ENCODE data around the gene TRPM8. TPM values are rescaled to one million over a fixed set of nuclear protein-coding genes. Genes with fewer than 3 reads are reported as not detected.
"Not testable (repeated sequence)": the region's sequence is repeated elsewhere in the genome, so short reads cannot be mapped to it uniquely, and the experiment has no call there.

TRPM8 gene
- under 1 TPM in 1 of 4 donors, not detected in 3; 0.35 TPM for total RNA-seq

- DNase-seq: no peak
- peaks cover 0 to 3% of the 10 kb centered on the region in 2 donors for H3K27me3 ChIP-seq
- no peak within 1 kb of the TSS for H3K4me3 ChIP-seq
- intact Hi-C loops (cut with DNase I; ENCODE audit: low total_unique reads): no loop called here
- TF ChIP-seq POLR2A (IDR thresholded peaks at IDR 0.05) (no peak), CTCF (IDR thresholded peaks at IDR 0.05) (no peak)
- H3K4me1 ChIP-seq: no peaks in the 10 kb centered on the region
- no peaks in the 10 kb centered on the region for H3K9me3 ChIP-seq
- no peaks in the 10 kb centered on the region for H3K36me3 ChIP-seq
- H3K27ac ChIP-seq: no peak within 1 kb of the TSS
Observed at GRCh38 chr2:233917116-233917515, at the start of gene TRPM8. Gene TRPM8, plus strand, starts transcription at chr2:233917373. Its CDS starts 9,165 bp downstream, at chr2:233926538.

GRCh38 chr2:233867993-233868532 lies 49.1 kb upstream of the TRPM8 start, which contains the start of gene MSL3B:
Gene MSL3B, minus strand, starts transcription at chr2:233868386.
- no peak for TF ChIP-seq CTCF (IDR thresholded peaks at IDR 0.05)
- TF ChIP-seq POLR2A (IDR thresholded peaks at IDR 0.05): no peak
- DNase-seq: peak in 1 of 2 donors; percentile 18
- intact Hi-C loops (cut with DNase I; ENCODE audit: low total_unique reads): no loop called here
- Histone ChIP-seq H3K9me3 (no peaks in the 10 kb centered on the region), H3K4me1 (no peaks in the 10 kb centered on the region), H3K36me3 (no peaks in the 10 kb centered on the region), H3K4me3 (peak within 1 kb of the TSS; percentile 31 to 42), H3K27me3 (peaks cover 0 to 4% of the 10 kb centered on the region in 2 donors), H3K27ac (no peak within 1 kb of the TSS)

GRCh38 chr2:233871432-233871831 lies 45.7 kb upstream of the TRPM8 start:
- intact Hi-C loops (cut with DNase I; ENCODE audit: low total_unique reads): no loop called here
- peaks cover 0 to 8% of the 10 kb centered on the region in 2 donors for H3K27me3 ChIP-seq
- DNase-seq: no peak
- H3K36me3 ChIP-seq: no peaks in the 10 kb centered on the region
- no peaks in the 10 kb centered on the region for H3K9me3 ChIP-seq
- H3K27ac ChIP-seq: no peak overlapping the region
- no peaks in the 10 kb centered on the region for H3K4me1 ChIP-seq
- no peak overlapping the region for H3K4me3 ChIP-seq
- TF ChIP-seq CTCF (IDR thresholded peaks at IDR 0.05): no peak
- TF ChIP-seq POLR2A (IDR thresholded peaks at IDR 0.05): no peak

GRCh38 chr2:233872125-233872524 lies 45.0 kb upstream of the TRPM8 start:
- H3K36me3 ChIP-seq; H3K27ac ChIP-seq; H3K4me1 ChIP-seq; H3K27me3 ChIP-seq; intact Hi-C loops (cut with DNase I; ENCODE audit: low total_unique reads); H3K4me3 ChIP-seq; DNase-seq; H3K9me3 ChIP-seq: not testable (repeated sequence)

GRCh38 chr2:233882353-233882752 lies 34.8 kb upstream of the TRPM8 start:
- Histone ChIP-seq H3K9me3 (peaks cover 0 to 3% of the 10 kb centered on the region in 2 donors), H3K27ac (no peak overlapping the region), H3K4me1 (no peaks in the 10 kb centered on the region), H3K4me3 (no peak overlapping the region), H3K36me3 (no peaks in the 10 kb centered on the region), H3K27me3 (no peaks in the 10 kb centered on the region)
- TF ChIP-seq CTCF (IDR thresholded peaks at IDR 0.05) (no peak), POLR2A (IDR thresholded peaks at IDR 0.05) (no peak)
- no peak for DNase-seq
- intact Hi-C loops (cut with DNase I; ENCODE audit: low total_unique reads): no loop called here

- Histone ChIP-seq H3K27me3 (no peaks in the 10 kb centered on the region), H3K9me3 (no peaks in the 10 kb centered on the region), H3K4me3 (no peak overlapping the region), H3K27ac (no peak overlapping the region), H3K4me1 (no peaks in the 10 kb centered on the region), H3K36me3 (no peaks in the 10 kb centered on the region)
- no peak for DNase-seq
- TF ChIP-seq POLR2A (IDR thresholded peaks at IDR 0.05) (no peak), CTCF (IDR thresholded peaks at IDR 0.05) (no peak)
- intact Hi-C loops (cut with DNase I; ENCODE audit: low total_unique reads): no loop called here
Observed at GRCh38 chr2:233892793-233893192, 24.4 kb upstream of the TRPM8 start.

- H3K36me3 ChIP-seq; H3K27ac ChIP-seq; H3K27me3 ChIP-seq; H3K4me3 ChIP-seq; H3K4me1 ChIP-seq; intact Hi-C loops (cut with DNase I; ENCODE audit: low total_unique reads); DNase-seq; H3K9me3 ChIP-seq: not testable (repeated sequence)
Observed at GRCh38 chr2:233896253-233896652, 20.9 kb upstream of the TRPM8 start.

Measured in uterus (tissue), 4 donors.